COLO668 (cell line): Measurements from ENCODE around the gene OR10P1.

ENCODE experiments used
- DNase-seq: peaks from one replicate; lab custom pipeline; 2025; ENCODE audit not compliant: unreplicated experiment; lab: John Stamatoyannopoulos, UW

OR10P1 gene

DNA sequence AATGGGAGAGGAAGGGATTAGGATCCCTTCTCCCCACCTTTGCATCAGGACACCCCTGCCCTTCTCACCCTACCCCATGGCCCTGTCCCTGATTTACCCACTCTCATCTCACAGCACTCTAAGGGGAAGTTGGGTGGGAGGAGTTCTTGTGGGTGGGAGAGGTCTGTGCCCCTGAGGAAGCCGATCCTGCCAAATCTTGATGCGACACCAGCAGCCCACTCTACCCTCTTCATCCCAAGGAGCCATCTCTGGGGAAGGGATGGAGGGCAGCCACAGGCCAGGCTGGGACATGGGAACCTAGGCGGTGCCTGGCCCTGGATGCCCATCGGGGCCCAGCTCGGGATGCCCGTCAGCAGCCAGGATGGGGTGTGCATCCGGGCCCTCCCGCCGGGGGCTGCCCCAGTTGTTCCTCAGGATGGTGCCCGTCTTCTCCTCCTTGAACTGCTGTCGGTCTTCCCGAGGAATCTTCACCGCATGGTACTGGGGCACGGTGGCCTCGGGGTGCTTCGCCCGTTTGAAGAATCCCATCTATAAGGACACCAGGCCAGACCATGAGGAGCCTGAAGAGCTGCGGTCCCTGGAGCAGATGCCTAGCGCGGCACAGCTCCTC is 48.2 kb downstream of the OR10P1 start:
- no peak for DNase-seq

GRCh38 chr12:55685671-55686070 is 49.0 kb downstream of the OR10P1 start:
- no peak for DNase-seq

DNA sequence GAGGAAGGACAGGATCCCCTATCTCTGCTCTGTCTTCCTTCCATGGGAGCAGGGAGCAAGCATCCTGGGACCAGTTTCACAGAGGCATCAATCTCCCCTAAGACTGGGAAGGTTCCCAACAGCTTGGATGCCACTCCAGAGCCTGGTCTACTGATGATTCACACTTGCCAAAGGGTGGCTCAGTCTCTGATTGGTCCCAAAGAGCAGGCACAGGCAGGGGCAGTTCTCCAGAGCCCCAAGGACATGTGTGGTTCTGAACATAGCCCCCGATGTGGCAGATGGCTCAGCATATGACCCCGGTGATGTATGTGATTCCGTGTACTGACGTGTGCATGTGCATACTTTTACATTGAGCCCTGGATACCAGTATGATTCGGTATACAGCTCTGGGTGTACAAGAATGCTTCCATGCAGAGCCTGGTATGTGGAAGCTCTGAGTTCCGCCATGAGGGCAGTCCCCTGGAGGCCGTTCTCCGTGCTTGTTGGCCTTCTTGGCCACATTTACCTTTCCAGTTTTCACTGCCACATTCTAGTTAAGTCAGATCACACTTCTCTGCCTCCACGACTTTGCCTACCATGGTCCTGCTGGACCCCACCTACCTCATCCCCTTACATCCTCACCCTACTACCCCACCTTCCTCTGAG is 49.8 kb downstream of the OR10P1 start:
- DNase-seq, result no peak
